NT2/D1 (cell line): ENCODE results near the gene KCNG2.

ENCODE experiments used
- YY1 ChIP-seq: IDR thresholded peaks from 2 replicates; pipeline ENCODE4 v1.6.1; 2011; ENCODE audit not compliant: insufficient read length, insufficient read depth
- ZNF274 ChIP-seq: IDR thresholded peaks from 2 replicates; pipeline ENCODE4 v1.6.1; 2011; ENCODE audit warnings: mild to moderate bottlenecking, low read depth, low read length

DNA sequence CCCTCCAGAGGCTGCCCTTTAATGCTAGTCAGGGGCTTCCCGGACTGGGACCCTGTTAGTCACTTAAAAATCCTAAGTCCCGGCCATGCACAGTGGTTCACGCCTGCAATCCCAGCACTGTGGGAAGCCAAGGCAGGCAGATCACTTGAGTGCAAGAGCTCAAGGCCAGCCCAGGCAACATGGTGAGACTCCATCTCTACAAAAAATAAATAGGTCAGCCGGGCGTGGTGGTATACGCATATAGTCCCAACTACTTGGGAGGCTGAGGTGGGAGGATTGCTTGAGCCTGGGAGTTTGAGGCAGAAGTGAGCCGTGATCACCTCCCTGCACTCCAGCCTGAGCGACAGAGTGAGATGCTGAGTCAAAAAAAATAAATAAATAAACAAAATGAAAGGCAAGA lies 17.2 kb upstream of the KCNG2 start:
- TF ChIP-seq YY1 (no peak), ZNF274 (no peak)
